WTC11 (cell line): ENCODE measurements around the gene CBFA2T3. TPM values are rescaled to one million over a fixed set of nuclear protein-coding genes. Genes with fewer than 3 reads are reported as not detected.
"Not testable (repeated sequence)": the region's sequence is repeated elsewhere in the genome, so short reads cannot be mapped to it uniquely, and the experiment has no call there.

ENCODE experiments used
- ATAC-seq: fragments of 200-7000 bp; cut with Tn5 transposase; 2 replicates; pipeline ENCODE4 v1.10.0; 2021; ENCODE audit warnings: mild to moderate bottlenecking, moderate library complexity
- CTCF ChIA-PET: fragments of 300-600 bp; sonication (Branson Sonifier 250); formaldehyde crosslinking; loops from one replicate; lab custom pipeline; 2021; ENCODE audit warnings: antibody characterized with exemption; lab: Charles Lee
- POLR2A ChIA-PET: fragments of 350-600 bp; sonication (Branson Sonifier 250); formaldehyde crosslinking; loops from one replicate; lab custom pipeline; 2021; ENCODE audit warnings: antibody characterized with exemption; lab: Charles Lee
- DNase-seq: peaks from one replicate; pipeline ENCODE4 v3.0.0; 2021; ENCODE audit warnings: low spot score
- H3K27ac Mint-ChIP-seq: 2 replicates; pipeline ENCODE4 v1.8.0; 2021; ENCODE audit warnings: mixed read lengths
- H3K27me3 Mint-ChIP-seq: 2 replicates; pipeline ENCODE4 v1.8.0; 2021; ENCODE audit warnings: low read depth, mild to moderate bottlenecking, moderate library complexity, mixed read lengths
- H3K36me3 Mint-ChIP-seq: 2 replicates; pipeline ENCODE4 v1.8.0; 2021; ENCODE audit warnings: mixed read lengths
- H3K4me1 Mint-ChIP-seq: 2 replicates; pipeline ENCODE4 v1.8.0; 2022; ENCODE audit warnings: mixed read lengths
- H3K4me3 Mint-ChIP-seq: 2 replicates; pipeline ENCODE4 v1.8.0; 2021; ENCODE audit warnings: mild to moderate bottlenecking, moderate library complexity, mixed read lengths
- H3K9me3 Mint-ChIP-seq: 2 replicates; pipeline ENCODE4 v1.8.0; 2021; ENCODE audit warnings: mixed read lengths
- CREM ChIP-seq: sonication (generic); formaldehyde crosslinking; IDR thresholded peaks from 2 replicates; pipeline ENCODE4 v1.8.1; 2022; ENCODE audit warnings: mild to moderate bottlenecking, missing genetic modification reagents, moderate library complexity
- FOXP1 ChIP-seq: sonication (generic); formaldehyde crosslinking; IDR thresholded peaks from 2 replicates; pipeline ENCODE4 v1.8.0; 2022; ENCODE audit warnings: missing genetic modification reagents, mild to moderate bottlenecking, moderate library complexity, borderline replicate concordance
- GRHL2 ChIP-seq: fragments of 250-450 bp; sonication (Bioruptor Pico); IDR thresholded peaks from 2 replicates; pipeline ENCODE4 v1.8.0; 2022; ENCODE audit warnings: mild to moderate bottlenecking, moderate library complexity; ENCODE audit not compliant: insufficient replicate concordance, severe bottlenecking
- MXD4 ChIP-seq: fragments of 250-450 bp; sonication (Bioruptor Pico); IDR thresholded peaks from 2 replicates; pipeline ENCODE4 v1.8.0; 2021; ENCODE audit warnings: mild to moderate bottlenecking, moderate library complexity, borderline replicate concordance
- NR2C2 ChIP-seq: sonication (generic); formaldehyde crosslinking; IDR thresholded peaks from 2 replicates; pipeline ENCODE4 v1.8.0; 2022; ENCODE audit warnings: mild to moderate bottlenecking, missing genetic modification reagents
- SP1 ChIP-seq: sonication (generic); formaldehyde crosslinking; conservative IDR thresholded peaks from 2 replicates; pipeline ENCODE4 v1.8.1; 2022; ENCODE audit warnings: missing genetic modification reagents
- TCF7 ChIP-seq: sonication (generic); formaldehyde crosslinking; IDR thresholded peaks from 2 replicates; pipeline ENCODE4 v1.8.0; 2022; ENCODE audit warnings: mild to moderate bottlenecking, low read depth, missing genetic modification reagents, moderate library complexity
- TEAD1 ChIP-seq: sonication (generic); formaldehyde crosslinking; IDR thresholded peaks from 2 replicates; pipeline ENCODE4 v1.8.0; 2022; ENCODE audit warnings: mild to moderate bottlenecking, missing genetic modification reagents
- ZNF232 ChIP-seq: sonication (generic); formaldehyde crosslinking; IDR thresholded peaks from 2 replicates; pipeline ENCODE4 v1.8.0; 2022; ENCODE audit warnings: mild to moderate bottlenecking, missing genetic modification reagents
- ZNF317 ChIP-seq: sonication (generic); formaldehyde crosslinking; IDR thresholded peaks from 2 replicates; pipeline ENCODE4 v1.8.1; 2023; ENCODE audit warnings: low read depth, mild to moderate bottlenecking, moderate library complexity, missing genetic modification reagents, borderline replicate concordance
- ZNF416 ChIP-seq: fragments of 250-450 bp; sonication (Bioruptor Pico); IDR thresholded peaks from 2 replicates; pipeline ENCODE4 v1.9.0; 2021; ENCODE audit warnings: mild to moderate bottlenecking, inconsistent platforms
- ZNF423 ChIP-seq: fragments of 250-450 bp; sonication (Bioruptor Pico); IDR thresholded peaks from 2 replicates; pipeline ENCODE4 v2.1.2; 2022; ENCODE audit warnings: mild to moderate bottlenecking, moderate library complexity
- total RNA-seq: library from RNA; stranded (reverse); gene quantifications from 3 replicates; pipeline ENCODE4 v1.2.3, GENCODE V29; 2021
- TF ChIP-seq, protein P1 (sequence below): sonication (generic); formaldehyde crosslinking; IDR thresholded peaks from 2 replicates; pipeline ENCODE4 v1.8.0; 2022; ENCODE audit warnings: missing genetic modification reagents
- TF ChIP-seq, protein P2 (sequence below): sonication (generic); formaldehyde crosslinking; conservative IDR thresholded peaks from 2 replicates; pipeline ENCODE4 v1.8.1; 2022; ENCODE audit warnings: mild to moderate bottlenecking, missing genetic modification reagents
- TF ChIP-seq, protein P3 (sequence below): sonication (generic); formaldehyde crosslinking; IDR thresholded peaks from 2 replicates; pipeline ENCODE4 v1.8.0; 2023; ENCODE audit warnings: missing genetic modification reagents, mild to moderate bottlenecking, borderline replicate concordance
- TF ChIP-seq, protein P4 (sequence below): sonication (generic); formaldehyde crosslinking; IDR thresholded peaks from 2 replicates; pipeline ENCODE4 v1.8.0; 2022; ENCODE audit warnings: mild to moderate bottlenecking, missing genetic modification reagents
- TF ChIP-seq, protein P5 (sequence below): sonication (generic); formaldehyde crosslinking; IDR thresholded peaks from 2 replicates; pipeline ENCODE4 v1.8.0; 2022; ENCODE audit warnings: mild to moderate bottlenecking, missing genetic modification reagents
- TF ChIP-seq, protein P6 (sequence below): sonication (generic); formaldehyde crosslinking; IDR thresholded peaks from 2 replicates; pipeline ENCODE4 v1.8.1; 2022; ENCODE audit warnings: mild to moderate bottlenecking, moderate library complexity, missing genetic modification reagents

The CBFA2T3 gene
- total RNA-seq, 1 experiment from 2014 or later, result 2.6 TPM

DNA sequence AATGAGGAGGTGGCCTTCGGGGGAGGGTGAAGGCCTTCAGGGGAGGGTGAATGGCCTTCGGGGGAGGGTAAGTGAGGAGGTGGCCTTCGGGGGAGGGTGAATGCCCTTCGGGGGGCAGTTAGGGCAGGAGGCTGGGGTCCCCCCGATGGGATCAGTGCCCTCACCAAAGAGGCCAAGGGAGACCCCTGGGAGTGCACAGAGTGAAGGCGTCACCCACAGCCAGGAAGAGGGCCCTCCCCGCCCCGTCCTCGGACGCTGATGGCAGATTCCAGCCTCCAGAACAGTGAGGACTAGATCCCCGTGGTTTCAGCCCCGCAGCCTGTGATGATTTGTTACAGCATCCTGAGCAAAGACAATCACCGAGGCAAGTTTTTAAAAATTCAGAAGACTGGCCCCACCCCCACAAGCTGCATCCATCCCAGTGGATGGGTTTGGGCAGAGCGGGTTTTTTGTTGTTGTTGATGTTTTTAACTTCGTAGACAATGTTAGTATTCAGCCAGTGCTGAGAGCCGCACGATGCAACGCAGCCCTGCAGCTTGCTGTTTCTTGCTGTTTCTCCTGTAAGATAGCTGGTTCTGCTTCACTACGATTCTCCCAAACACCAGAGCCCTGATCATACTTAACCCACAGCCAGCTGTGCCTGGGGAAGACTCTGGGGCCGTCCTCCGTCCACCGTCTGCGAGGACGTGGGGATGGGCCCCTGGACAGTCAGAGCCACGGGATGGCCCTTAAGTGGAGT, 40.7 kb upstream of the CBFA2T3 start:
- no peak for DNase-seq
- Mint-ChIP-seq H3K9me3 (peaks cover 11% of the 10 kb centered on the region), H3K36me3 (no peaks in the 10 kb centered on the region; the same call in 1 of the 2 replicates), H3K27me3 (no peaks in the 10 kb centered on the region), H3K27ac (no peak overlapping the region), H3K4me1 (0 out of 2 replicates have a peak, but pooled peaks cover 8% of the 10 kb centered on the region), H3K4me3 (no peak overlapping the region)
- CTCF ChIA-PET, result no interaction called here
- ATAC-seq, result no peak
- POLR2A ChIA-PET, result no interaction called here
- TF ChIP-seq ZNF423 (CRISPR knock-in tag) (no peak), CREM (no peak)
- TF ChIP-seq, protein P1, sequence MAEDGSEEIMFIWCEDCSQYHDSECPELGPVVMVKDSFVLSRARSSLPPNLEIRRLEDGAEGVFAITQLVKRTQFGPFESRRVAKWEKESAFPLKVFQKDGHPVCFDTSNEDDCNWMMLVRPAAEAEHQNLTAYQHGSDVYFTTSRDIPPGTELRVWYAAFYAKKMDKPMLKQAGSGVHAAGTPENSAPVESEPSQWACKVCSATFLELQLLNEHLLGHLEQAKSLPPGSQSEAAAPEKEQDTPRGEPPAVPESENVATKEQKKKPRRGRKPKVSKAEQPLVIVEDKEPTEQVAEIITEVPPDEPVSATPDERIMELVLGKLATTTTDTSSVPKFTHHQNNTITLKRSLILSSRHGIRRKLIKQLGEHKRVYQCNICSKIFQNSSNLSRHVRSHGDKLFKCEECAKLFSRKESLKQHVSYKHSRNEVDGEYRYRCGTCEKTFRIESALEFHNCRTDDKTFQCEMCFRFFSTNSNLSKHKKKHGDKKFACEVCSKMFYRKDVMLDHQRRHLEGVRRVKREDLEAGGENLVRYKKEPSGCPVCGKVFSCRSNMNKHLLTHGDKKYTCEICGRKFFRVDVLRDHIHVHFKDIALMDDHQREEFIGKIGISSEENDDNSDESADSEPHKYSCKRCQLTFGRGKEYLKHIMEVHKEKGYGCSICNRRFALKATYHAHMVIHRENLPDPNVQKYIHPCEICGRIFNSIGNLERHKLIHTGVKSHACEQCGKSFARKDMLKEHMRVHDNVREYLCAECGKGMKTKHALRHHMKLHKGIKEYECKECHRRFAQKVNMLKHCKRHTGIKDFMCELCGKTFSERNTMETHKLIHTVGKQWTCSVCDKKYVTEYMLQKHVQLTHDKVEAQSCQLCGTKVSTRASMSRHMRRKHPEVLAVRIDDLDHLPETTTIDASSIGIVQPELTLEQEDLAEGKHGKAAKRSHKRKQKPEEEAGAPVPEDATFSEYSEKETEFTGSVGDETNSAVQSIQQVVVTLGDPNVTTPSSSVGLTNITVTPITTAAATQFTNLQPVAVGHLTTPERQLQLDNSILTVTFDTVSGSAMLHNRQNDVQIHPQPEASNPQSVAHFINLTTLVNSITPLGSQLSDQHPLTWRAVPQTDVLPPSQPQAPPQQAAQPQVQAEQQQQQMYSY (CRISPR knock-in tag), result no peak

DNA sequence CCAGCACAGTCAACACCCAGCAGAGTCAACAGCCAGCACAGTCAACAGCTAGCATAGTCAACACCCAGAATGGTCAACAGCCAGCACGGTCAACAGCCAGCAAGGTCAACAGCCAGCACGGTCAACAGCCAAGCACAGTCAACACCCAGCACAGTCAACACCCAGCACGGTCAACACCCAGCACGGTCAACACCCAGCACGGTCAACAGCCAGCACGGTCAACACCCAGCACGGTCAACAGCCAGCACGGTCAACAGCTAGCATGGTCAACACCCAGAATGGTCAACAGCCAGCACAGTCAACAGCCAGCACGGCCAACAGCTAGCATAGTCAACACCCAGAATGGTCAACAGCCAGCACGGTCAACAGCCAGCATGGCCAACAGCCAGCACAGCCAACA, 39.6 kb upstream of the CBFA2T3 start:
- DNase-seq, H3K4me1 Mint-ChIP-seq, ATAC-seq, POLR2A ChIA-PET, CTCF ChIA-PET, H3K36me3 Mint-ChIP-seq, H3K27ac Mint-ChIP-seq, H3K4me3 Mint-ChIP-seq, H3K27me3 Mint-ChIP-seq: not testable (repeated sequence)
- H3K9me3 Mint-ChIP-seq, result peaks cover 11% of the 10 kb centered on the region

DNA sequence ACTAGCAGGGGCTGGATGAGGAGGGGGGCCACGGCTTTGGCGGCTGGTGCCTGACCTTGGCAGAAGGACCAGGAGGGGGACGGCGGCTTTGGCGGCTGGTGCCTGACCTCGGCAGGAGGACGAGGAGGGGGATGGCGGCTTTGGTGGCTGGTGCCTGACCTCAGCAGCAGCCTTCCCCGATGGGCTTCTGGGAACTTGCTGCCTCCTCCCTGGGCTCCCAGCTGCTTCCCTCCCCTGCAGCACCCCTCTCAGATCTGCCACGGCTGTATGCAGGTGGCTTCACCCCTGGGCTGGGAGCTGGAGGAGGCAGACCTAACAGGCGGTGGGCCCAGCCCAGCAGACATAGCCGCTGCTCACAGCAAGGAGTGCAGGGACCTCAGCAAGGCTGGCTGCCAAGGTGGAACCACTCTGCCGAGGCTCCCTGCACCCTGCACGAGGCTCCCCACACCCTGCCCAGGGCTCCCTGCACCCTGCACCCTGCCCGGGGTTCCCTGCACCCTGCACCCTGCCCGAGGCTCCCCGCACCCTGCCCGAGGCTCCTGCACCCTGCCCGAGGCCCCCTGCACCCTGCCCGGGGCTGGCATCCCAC, 38.4 kb upstream of the CBFA2T3 start:
- H3K4me1 Mint-ChIP-seq, result 0 out of 2 replicates have a peak, but pooled peaks cover 8% of the 10 kb centered on the region
- H3K9me3 Mint-ChIP-seq, result peaks cover 11% of the 10 kb centered on the region
- no peaks in the 10 kb centered on the region for H3K27me3 Mint-ChIP-seq
- DNase-seq (no peak), ATAC-seq (no peak)
- CTCF ChIA-PET, result no interaction called here
- POLR2A ChIA-PET, result no interaction called here
- H3K4me3 Mint-ChIP-seq, result no peak overlapping the region
- H3K27ac Mint-ChIP-seq, result no peak overlapping the region
- no peaks in the 10 kb centered on the region; the same call in 1 of the 2 replicates for H3K36me3 Mint-ChIP-seq
- TF ChIP-seq ZNF317 (CRISPR knock-in tag) (no peak), MXD4 (CRISPR knock-in tag) (no peak), TEAD1 (CRISPR knock-in tag) (no peak), FOXP1 (CRISPR knock-in tag) (no peak), TCF7 (CRISPR knock-in tag) (no peak), GRHL2 (CRISPR knock-in tag) (no peak), ZNF232 (CRISPR knock-in tag) (no peak), ZNF416 (CRISPR knock-in tag) (no peak), SP1 (CRISPR knock-in tag) (no peak), NR2C2 (CRISPR knock-in tag) (no peak)
- TF ChIP-seq, protein P2, sequence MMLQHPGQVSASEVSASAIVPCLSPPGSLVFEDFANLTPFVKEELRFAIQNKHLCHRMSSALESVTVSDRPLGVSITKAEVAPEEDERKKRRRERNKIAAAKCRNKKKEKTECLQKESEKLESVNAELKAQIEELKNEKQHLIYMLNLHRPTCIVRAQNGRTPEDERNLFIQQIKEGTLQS (CRISPR knock-in tag), result no peak
- TF ChIP-seq, protein P3, sequence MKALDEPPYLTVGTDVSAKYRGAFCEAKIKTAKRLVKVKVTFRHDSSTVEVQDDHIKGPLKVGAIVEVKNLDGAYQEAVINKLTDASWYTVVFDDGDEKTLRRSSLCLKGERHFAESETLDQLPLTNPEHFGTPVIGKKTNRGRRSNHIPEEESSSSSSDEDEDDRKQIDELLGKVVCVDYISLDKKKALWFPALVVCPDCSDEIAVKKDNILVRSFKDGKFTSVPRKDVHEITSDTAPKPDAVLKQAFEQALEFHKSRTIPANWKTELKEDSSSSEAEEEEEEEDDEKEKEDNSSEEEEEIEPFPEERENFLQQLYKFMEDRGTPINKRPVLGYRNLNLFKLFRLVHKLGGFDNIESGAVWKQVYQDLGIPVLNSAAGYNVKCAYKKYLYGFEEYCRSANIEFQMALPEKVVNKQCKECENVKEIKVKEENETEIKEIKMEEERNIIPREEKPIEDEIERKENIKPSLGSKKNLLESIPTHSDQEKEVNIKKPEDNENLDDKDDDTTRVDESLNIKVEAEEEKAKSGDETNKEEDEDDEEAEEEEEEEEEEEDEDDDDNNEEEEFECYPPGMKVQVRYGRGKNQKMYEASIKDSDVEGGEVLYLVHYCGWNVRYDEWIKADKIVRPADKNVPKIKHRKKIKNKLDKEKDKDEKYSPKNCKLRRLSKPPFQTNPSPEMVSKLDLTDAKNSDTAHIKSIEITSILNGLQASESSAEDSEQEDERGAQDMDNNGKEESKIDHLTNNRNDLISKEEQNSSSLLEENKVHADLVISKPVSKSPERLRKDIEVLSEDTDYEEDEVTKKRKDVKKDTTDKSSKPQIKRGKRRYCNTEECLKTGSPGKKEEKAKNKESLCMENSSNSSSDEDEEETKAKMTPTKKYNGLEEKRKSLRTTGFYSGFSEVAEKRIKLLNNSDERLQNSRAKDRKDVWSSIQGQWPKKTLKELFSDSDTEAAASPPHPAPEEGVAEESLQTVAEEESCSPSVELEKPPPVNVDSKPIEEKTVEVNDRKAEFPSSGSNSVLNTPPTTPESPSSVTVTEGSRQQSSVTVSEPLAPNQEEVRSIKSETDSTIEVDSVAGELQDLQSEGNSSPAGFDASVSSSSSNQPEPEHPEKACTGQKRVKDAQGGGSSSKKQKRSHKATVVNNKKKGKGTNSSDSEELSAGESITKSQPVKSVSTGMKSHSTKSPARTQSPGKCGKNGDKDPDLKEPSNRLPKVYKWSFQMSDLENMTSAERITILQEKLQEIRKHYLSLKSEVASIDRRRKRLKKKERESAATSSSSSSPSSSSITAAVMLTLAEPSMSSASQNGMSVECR, result no peak
- TF ChIP-seq, protein P4, sequence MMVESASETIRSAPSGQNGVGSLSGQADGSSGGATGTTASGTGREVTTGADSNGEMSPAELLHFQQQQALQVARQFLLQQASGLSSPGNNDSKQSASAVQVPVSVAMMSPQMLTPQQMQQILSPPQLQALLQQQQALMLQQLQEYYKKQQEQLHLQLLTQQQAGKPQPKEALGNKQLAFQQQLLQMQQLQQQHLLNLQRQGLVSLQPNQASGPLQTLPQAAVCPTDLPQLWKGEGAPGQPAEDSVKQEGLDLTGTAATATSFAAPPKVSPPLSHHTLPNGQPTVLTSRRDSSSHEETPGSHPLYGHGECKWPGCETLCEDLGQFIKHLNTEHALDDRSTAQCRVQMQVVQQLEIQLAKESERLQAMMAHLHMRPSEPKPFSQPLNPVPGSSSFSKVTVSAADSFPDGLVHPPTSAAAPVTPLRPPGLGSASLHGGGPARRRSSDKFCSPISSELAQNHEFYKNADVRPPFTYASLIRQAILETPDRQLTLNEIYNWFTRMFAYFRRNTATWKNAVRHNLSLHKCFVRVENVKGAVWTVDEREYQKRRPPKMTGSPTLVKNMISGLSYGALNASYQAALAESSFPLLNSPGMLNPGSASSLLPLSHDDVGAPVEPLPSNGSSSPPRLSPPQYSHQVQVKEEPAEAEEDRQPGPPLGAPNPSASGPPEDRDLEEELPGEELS (CRISPR knock-in tag), result no peak
- TF ChIP-seq, protein P5, sequence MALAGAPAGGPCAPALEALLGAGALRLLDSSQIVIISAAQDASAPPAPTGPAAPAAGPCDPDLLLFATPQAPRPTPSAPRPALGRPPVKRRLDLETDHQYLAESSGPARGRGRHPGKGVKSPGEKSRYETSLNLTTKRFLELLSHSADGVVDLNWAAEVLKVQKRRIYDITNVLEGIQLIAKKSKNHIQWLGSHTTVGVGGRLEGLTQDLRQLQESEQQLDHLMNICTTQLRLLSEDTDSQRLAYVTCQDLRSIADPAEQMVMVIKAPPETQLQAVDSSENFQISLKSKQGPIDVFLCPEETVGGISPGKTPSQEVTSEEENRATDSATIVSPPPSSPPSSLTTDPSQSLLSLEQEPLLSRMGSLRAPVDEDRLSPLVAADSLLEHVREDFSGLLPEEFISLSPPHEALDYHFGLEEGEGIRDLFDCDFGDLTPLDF (CRISPR knock-in tag), result no peak
- TF ChIP-seq, protein P6, sequence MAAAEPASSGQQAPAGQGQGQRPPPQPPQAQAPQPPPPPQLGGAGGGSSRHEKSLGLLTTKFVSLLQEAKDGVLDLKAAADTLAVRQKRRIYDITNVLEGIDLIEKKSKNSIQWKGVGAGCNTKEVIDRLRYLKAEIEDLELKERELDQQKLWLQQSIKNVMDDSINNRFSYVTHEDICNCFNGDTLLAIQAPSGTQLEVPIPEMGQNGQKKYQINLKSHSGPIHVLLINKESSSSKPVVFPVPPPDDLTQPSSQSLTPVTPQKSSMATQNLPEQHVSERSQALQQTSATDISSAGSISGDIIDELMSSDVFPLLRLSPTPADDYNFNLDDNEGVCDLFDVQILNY (CRISPR knock-in tag), result no peak
